Measurements from ENCODE around the gene MRPL58. TPM values are rescaled to one million over a fixed set of nuclear protein-coding genes. Genes with fewer than 3 reads are reported as not detected.

MRPL58 gene
- 26.4 and 34.8 TPM in 2 replicates for polyA plus RNA-seq

DNA sequence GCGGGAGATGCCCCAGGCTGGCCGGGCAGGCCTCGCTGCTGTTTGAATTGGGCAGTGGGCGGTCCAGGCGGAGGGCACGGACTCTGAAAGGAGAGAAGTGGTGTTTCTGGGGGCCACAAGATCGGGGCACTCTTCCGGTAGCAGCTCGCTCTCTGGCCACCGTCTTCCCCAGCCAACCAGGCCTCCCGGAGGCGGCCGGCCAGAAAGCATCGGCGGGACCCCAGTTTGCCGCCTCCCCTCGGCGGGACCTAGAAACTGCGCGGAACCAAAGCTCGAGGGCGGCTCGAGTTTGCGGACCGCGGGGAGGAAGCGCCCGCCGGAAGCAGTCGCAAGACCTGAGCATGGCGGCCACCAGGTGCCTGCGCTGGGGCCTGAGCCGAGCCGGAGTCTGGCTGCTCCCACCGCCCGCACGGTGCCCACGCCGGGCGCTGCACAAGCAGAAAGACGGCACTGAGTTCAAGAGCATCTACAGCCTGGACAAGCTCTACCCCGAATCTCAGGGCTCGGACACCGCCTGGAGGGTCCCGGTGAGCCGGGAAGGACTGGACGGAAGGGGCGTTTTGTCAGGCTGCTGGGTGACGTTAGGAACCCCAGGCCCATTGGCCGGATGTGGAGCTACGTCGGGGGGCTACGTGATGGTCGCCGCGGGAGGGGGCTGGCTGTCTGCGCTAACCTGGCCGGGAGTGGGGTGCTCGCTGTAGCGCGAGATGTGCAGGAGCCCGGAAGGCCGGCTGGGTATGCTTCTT is at the start of gene MRPL58:
MRPL58 (plus strand) TSS at position 325 of the 746 bp plus-strand sequence; CDS start at position 342, 17 bp downstream.

DNA sequence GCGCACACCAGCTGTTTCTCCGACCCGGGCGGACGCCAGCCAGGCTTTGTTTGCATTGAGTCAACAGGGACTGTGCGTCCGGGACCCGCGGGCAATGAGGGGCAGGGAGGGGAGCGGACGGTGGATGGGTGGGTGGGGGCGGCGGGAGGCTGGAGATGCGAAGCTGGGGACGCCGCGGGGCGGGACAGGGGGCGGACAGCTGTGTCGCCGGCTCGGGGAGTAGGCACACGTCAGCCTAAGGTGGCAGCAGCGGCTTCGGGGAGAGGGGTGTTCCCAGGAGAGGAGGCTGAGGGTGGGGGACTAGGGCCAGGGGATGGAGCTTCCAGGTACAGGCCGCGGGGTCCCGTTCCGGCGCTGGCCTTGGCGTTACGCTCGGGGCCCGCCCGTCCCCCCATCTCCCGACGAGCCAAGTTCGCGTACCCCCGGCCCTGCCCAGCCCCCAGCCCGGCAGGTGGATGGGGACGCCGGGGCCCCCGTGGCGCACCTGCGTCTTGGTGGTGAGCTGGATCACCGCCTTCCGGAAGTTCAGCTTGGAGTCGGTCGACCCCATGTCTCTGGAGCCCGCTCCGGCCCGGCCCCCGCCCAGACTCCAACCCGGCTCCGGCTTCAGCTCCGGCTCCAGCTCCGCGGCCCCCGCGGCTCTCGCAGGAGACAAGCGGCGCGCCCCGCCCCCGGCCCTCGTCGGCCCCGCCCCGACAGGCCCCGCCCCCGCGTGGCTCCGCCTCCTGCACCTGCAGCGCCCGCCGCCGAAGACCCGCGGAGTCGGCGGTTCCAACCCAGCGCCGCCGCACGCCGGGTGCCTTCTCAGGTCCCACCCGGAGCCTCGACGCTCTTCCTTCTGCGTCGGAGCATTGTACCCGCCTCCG is 40.1 kb upstream of the MRPL58 start, which contains the start of gene HID1:
HID1 (minus strand) TSS at position 653 of the 866 bp plus-strand sequence; CDS start at position 550, 103 bp downstream.

GRCh38 chr17:74987418-74987908 is 25.0 kb upstream of the MRPL58 start, which contains the start of gene CDR2L:
Gene CDR2L, plus strand, starts transcription at chr17:74987632. Its CDS starts 412 bp downstream, at chr17:74988044.

DNA sequence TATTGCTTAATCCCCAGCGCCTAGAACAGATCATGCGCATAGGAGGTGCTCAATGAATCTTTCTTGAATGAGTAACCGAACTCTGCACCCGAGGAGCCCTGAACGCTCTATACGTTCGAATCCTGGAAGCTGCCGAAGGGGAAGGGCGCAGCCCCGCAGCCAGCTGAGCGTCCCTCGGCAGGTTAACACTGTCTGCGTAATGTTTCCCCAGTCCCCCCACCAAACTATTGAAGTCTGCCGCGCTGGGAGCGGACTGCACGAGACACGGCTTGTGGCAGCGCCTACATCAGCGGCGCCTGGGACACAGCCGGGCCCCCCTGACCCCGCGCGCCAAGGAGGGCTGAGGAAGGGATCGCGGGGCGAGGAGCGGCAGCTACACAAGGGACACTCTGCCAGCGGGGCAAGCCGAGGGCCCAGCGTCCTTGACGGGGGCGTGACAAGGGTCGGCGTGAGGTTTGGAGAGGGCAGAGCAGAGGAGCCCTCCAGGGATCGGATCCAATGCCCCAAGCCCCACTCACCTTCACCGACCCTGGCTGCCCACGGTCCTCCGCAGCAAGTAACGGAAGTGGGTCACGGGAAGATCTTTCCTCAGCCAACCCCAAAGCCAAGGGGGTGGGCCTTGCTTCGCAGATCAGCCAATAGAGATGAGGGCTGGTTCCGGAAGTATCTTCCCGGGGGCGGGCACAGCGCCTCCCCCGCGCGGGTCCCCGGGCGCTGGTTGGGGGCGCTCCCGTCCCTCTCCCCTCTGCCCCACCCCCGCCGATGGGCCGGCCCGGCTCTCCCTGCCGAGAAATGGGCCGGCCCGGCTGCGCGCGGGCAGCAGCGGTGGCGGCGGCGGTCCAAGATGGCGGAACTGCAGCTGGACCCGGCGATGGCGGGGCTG is 34.2 kb downstream of the MRPL58 start, which contains the start of the genes ATP5PD and KCTD2:
ATP5PD (minus strand) TSS at position 563 of the 883 bp plus-strand sequence. CDS start 4,319 bp downstream, outside the sequence.
KCTD2 (plus strand) TSS at position 819 of the 883 bp plus-strand sequence; CDS start at position 845, 26 bp downstream.

Other genes starting within 250 kb of the MRPL58 start
- 6.0 and 6.2 TPM in 2 replicates for gene NAT9, start 236.3 kb upstream of the MRPL58 start, polyA plus RNA-seq
- 0.59 and 0.74 TPM in 2 replicates for gene GRIN2C, start 152.8 kb upstream of the MRPL58 start, polyA plus RNA-seq
- gene FDXR, start 139.7 kb upstream of the MRPL58 start, polyA plus RNA-seq: 0.25 TPM in 1 of 2 replicates, not detected in the other
- 5.1 and 6.8 TPM in 2 replicates for gene FADS6, start 119.0 kb upstream of the MRPL58 start, polyA plus RNA-seq
- gene USH1G, start 89.4 kb upstream of the MRPL58 start, polyA plus RNA-seq: not detected in 2 replicates
- gene OTOP2, start 88.4 kb upstream of the MRPL58 start, polyA plus RNA-seq: 0.27 TPM in 1 of 2 replicates, not detected in the other
- not detected in 2 replicates for gene OTOP3, start 76.8 kb upstream of the MRPL58 start, polyA plus RNA-seq
- 5.6 and 10.2 TPM in 2 replicates for gene HID1, start 39.9 kb upstream of the MRPL58 start, polyA plus RNA-seq
- gene CDR2L, start 25.0 kb upstream of the MRPL58 start, polyA plus RNA-seq: 7.2 and 13.0 TPM in 2 replicates
- gene ATP5PD, start 34.3 kb downstream of the MRPL58 start, polyA plus RNA-seq: 1,868 and 2,230 TPM in 2 replicates
- 22.1 and 31.1 TPM in 2 replicates for gene KCTD2, start 34.6 kb downstream of the MRPL58 start, polyA plus RNA-seq
- gene SLC16A5, start 75.3 kb downstream of the MRPL58 start, polyA plus RNA-seq: not detected in 2 replicates
- 1.4 and 2.4 TPM in 2 replicates for gene ARMC7, start 97.3 kb downstream of the MRPL58 start, polyA plus RNA-seq
- 4.3 and 4.7 TPM in 2 replicates for gene NT5C, start 119.1 kb downstream of the MRPL58 start, polyA plus RNA-seq
- gene JPT1, start 141.8 kb downstream of the MRPL58 start, polyA plus RNA-seq: 49.1 and 67.8 TPM in 2 replicates
- gene SUMO2, start 170.3 kb downstream of the MRPL58 start, polyA plus RNA-seq: 301 and 548 TPM in 2 replicates
- 11.8 and 23.0 TPM in 2 replicates for gene NUP85, start 193.0 kb downstream of the MRPL58 start, polyA plus RNA-seq
- 9.1 and 10.0 TPM in 2 replicates for gene GGA3, start 248.9 kb downstream of the MRPL58 start, polyA plus RNA-seq
- gene MRPS7, start 249.2 kb downstream of the MRPL58 start, polyA plus RNA-seq: 64.4 and 95.0 TPM in 2 replicates

Measured in Purkinje cell (primary cell).